Thoracic aorta (tissue), 2 donors: ENCODE results near the gene TESK2. TPM values are rescaled to one million over a fixed set of nuclear protein-coding genes. Genes with fewer than 3 reads are reported as not detected.
"Not testable (repeated sequence)": the region's sequence is repeated elsewhere in the genome, so short reads cannot be mapped to it uniquely, and the experiment has no call there.

ENCODE experiments used
- ATAC-seq: fragments of 150-250 bp; one replicate; pipeline ENCODE4 v1.8.0; 2017; ENCODE audit warnings: low read depth; ENCODE audit not compliant: insufficient number of reproducible peaks, low FRiP score
- DNase-seq: peaks from one replicate; pipeline ENCODE4 v3.0.0-alpha.2; 2020; ENCODE audit warnings: low spot score
- H3K27ac ChIP-seq, 2 donors: fragments of 200-600 bp; sonication (generic); 1 replicate in 1 of 2; 2 replicates in 1 of 2; pipeline ENCODE4 v1.5.1; 2016; ENCODE audit warnings: mild to moderate bottlenecking in 2 of 2, moderate library complexity in 2 of 2
- H3K27me3 ChIP-seq: fragments of 200-600 bp; sonication (generic); replicated peaks from 2 replicates; pipeline ENCODE4 v1.6.0; 2016; ENCODE audit warnings: mild to moderate bottlenecking; ENCODE audit not compliant: insufficient read depth
- H3K36me3 ChIP-seq: fragments of 200-600 bp; sonication (generic); one replicate; pipeline ENCODE4 v1.5.1; 2016
- H3K4me1 ChIP-seq, 2 donors: fragments of 200-600 bp; sonication (generic); 1 replicate in 1 of 2; 2 replicates in 1 of 2; pipeline versions ENCODE4 v1.5.1 to v1.6.0; 2016; ENCODE audit warnings: low read depth in 2 of 2, mild to moderate bottlenecking in 1 of 2; ENCODE audit not compliant: control insufficient read depth in 1 of 2
- H3K4me3 ChIP-seq: fragments of 200-600 bp; sonication (generic); 2 replicates; pipeline ENCODE4 v1.5.1; 2016; ENCODE audit warnings: mild to moderate bottlenecking
- H3K9me3 ChIP-seq: fragments of 200-600 bp; sonication (generic); 2 replicates; pipeline ENCODE4 v1.5.1; 2016
- total RNA-seq, 2 donors: library from RNA; depleted of rRNA; stranded (reverse); fragments of >200 nt; gene quantifications; one replicate each; pipeline versions ENCODE4 v1.1.0 to v1.2.3, GENCODE V29; 2016
- TF ChIP-seq, protein P1 (sequence below): fragments of 200-600 bp; sonication (generic); IDR thresholded peaks from one replicate; pipeline ENCODE4 v1.5.1; 2019; ENCODE audit warnings: antibody characterized with exemption

The TESK2 gene
- total RNA-seq, 2 donors from 2014 or later: 3.5 to 7.6 TPM

DNA sequence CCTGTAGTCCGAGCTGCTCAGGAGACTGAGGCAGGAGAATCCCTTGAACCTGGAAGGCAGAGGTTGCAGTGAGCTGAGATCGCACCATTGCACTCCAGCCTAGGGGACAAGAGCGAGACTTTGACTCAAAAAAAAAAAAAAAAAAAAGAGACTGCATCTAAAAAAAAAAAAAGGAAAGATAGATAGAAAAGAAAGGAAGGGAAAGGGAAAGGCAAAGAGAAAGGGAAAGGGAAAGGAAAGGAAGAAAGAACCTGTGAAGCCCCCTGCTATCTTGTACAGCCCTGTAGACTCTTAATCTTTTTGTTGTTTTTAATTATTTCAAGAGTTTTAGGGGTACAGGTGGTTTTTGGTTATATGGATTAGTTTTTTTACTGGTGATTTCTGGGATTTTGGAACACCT, 104.7 kb downstream of the TESK2 start:
- TF ChIP-seq, protein P1, sequence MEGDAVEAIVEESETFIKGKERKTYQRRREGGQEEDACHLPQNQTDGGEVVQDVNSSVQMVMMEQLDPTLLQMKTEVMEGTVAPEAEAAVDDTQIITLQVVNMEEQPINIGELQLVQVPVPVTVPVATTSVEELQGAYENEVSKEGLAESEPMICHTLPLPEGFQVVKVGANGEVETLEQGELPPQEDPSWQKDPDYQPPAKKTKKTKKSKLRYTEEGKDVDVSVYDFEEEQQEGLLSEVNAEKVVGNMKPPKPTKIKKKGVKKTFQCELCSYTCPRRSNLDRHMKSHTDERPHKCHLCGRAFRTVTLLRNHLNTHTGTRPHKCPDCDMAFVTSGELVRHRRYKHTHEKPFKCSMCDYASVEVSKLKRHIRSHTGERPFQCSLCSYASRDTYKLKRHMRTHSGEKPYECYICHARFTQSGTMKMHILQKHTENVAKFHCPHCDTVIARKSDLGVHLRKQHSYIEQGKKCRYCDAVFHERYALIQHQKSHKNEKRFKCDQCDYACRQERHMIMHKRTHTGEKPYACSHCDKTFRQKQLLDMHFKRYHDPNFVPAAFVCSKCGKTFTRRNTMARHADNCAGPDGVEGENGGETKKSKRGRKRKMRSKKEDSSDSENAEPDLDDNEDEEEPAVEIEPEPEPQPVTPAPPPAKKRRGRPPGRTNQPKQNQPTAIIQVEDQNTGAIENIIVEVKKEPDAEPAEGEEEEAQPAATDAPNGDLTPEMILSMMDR: no peak
- no peak for ATAC-seq
- H3K4me3 ChIP-seq: no peak overlapping the region
- no peaks in the 10 kb centered on the region for H3K27me3 ChIP-seq
- H3K36me3 ChIP-seq: no peaks in the 10 kb centered on the region
- H3K27ac ChIP-seq: no peak overlapping the region
- H3K4me1 ChIP-seq: no peaks in the 10 kb centered on the region
- no peak for DNase-seq
- H3K9me3 ChIP-seq: no peaks in the 10 kb centered on the region

DNA sequence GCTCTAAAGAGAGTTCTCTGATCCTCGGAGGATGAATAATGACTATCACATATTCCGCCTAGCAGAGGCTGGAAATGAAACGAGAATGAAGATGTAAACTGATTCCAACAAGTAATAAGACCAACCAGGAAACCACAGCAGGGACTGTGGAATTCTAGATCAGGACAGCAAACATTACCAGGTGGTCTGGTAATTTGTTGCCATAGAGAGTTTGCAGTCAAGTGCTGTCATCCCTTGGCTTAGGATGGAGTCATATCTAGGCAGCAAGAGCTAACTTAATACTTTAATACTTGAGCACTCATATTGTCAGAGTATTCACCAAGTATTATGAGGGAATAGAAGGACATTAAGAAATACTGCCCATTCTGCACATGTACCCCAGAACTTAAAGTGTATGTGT, 105.7 kb downstream of the TESK2 start:
- DNase-seq: no peak
- Histone ChIP-seq H3K9me3 (no peaks in the 10 kb centered on the region), H3K27ac (no peak overlapping the region), H3K27me3 (no peaks in the 10 kb centered on the region), H3K4me3 (no peak overlapping the region), H3K4me1 (no peaks in the 10 kb centered on the region), H3K36me3 (no peaks in the 10 kb centered on the region)
- ATAC-seq: no peak
- TF ChIP-seq, protein P1: no peak

DNA sequence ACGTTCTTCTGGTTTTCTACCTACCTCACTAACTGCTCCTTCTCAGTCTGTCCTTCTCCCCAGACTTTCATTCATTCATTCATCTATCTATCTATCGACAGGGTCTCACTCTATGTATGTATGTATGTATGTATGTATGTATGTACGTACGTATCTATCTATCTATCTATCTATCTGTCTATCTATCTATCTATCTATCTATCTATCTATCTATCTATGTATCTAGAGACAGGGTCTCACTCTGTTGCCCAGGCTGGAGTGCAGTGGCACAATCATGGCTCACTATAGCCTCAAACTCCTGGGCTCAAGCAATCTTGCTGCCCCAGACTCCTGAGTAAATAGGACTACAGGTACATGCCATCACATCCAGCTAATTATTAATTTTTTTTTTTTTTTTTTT, 106.8 kb downstream of the TESK2 start:
- H3K4me1 ChIP-seq, ATAC-seq, DNase-seq, H3K36me3 ChIP-seq, H3K9me3 ChIP-seq, H3K4me3 ChIP-seq, H3K27me3 ChIP-seq, H3K27ac ChIP-seq: not testable (repeated sequence)

DNA sequence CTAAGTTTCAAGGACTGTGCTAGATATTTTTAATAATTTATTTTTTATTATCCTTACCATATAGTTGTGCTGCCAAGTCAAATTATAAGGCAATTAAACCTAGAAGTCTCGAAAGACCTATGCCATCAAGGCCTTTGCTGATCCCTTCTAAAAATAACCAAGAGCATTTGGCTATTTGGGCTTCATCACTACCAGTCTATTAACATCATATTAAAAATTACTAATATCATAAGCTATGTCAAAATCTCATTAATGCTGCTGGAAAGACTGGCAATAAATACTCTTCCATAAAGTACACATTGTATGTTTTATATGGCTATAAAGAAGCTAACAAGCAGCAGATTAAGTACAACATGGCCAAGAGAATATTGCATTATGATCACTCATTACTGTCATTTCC, 107.8 kb downstream of the TESK2 start:
- DNase-seq: no peak
- H3K9me3 ChIP-seq: no peaks in the 10 kb centered on the region
- H3K4me1 ChIP-seq: no peaks in the 10 kb centered on the region
- H3K27me3 ChIP-seq: no peaks in the 10 kb centered on the region
- no peak overlapping the region for H3K4me3 ChIP-seq
- H3K27ac ChIP-seq: no peak overlapping the region
- ATAC-seq: no peak
- TF ChIP-seq, protein P1: no peak
- H3K36me3 ChIP-seq: no peaks in the 10 kb centered on the region

DNA sequence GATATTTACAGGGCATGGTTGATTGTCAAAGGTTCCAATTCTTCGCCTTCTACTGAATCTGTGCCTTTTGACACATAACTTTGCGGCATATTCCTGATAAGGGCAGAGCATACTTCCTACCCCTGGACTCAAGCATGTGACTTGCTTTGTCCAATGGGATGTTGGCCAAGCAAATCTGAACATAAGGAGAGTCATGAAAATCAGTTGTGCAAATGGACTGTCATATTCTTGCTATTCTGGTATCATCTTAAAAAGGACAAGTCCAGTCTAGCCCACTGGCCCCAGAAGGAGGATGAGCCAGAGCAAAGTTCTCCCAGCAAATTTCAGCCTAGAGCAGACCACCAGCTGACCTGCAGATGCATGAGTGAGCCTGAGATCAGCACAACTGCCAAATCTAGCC, 109.7 kb downstream of the TESK2 start:
- TF ChIP-seq, protein P1: no peak
- ATAC-seq (no peak), DNase-seq (no peak)
- Histone ChIP-seq H3K27ac (no peak overlapping the region), H3K4me3 (no peak overlapping the region), H3K4me1 (peaks cover 0 to 3% of the 10 kb centered on the region in 2 donors), H3K9me3 (no peaks in the 10 kb centered on the region), H3K27me3 (no peaks in the 10 kb centered on the region), H3K36me3 (no peaks in the 10 kb centered on the region)

DNA sequence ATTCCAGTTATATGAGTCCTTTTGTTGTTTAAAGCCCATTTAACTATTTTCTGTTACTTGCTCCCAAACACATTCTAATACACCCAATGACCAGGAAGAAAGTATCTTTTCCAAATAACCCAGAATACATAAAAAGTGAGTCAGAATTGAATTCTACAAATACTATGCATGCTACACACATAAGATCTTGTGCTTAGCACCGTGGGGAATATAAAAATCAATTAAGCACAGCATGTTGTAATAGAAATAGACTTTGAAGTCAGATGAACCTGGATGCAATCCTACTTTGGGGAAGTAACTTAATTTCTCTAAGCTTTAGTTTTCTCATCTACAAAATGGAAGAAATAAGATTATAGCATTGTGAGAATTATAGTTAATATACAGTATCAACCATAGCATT, 110.2 kb downstream of the TESK2 start:
- TF ChIP-seq, protein P1: no peak
- H3K4me1 ChIP-seq: peaks cover 0 to 8% of the 10 kb centered on the region in 2 donors
- no peaks in the 10 kb centered on the region for H3K9me3 ChIP-seq
- H3K4me3 ChIP-seq: no peak overlapping the region
- no peaks in the 10 kb centered on the region for H3K27me3 ChIP-seq
- DNase-seq (no peak), ATAC-seq (no peak)
- H3K27ac ChIP-seq: no peak overlapping the region
- H3K36me3 ChIP-seq: no peaks in the 10 kb centered on the region
